Keratinocyte (primary cell): ENCODE results near the gene NSF. TPM values are rescaled to one million over a fixed set of nuclear protein-coding genes. Genes with fewer than 3 reads are reported as not detected.

ENCODE experiments used
- DNase-seq: peaks from one replicate; pipeline ENCODE4 v3.0.0-alpha.2; 2011; ENCODE audit warnings: low read depth, missing footprints, low spot score
- FAIRE-seq: peaks from 2 replicates; lab custom pipeline; 2011; peaks lifted over from hg19 to GRCh38; lab: Jason Lieb, UNC
- H2AFZ ChIP-seq: 2 replicates; pipeline ENCODE4 v1.6.0; 2012; ENCODE audit warnings: low read length, control low read depth, inconsistent platforms; ENCODE audit not compliant: control insufficient read depth
- H3K27ac ChIP-seq: 2 replicates; pipeline ENCODE4 v1.5.1; 2011; ENCODE audit warnings: low read length; ENCODE audit not compliant: control insufficient read depth, insufficient read depth
- H3K27me3 ChIP-seq: 3 replicates; pipeline ENCODE4 v1.6.0; 2011; ENCODE audit warnings: low read length; ENCODE audit not compliant: control insufficient read depth, insufficient read depth; ENCODE audit errors: extremely low read depth
- H3K36me3 ChIP-seq, 2 experiments: 2 replicates in 1 of 2; 3 replicates in 1 of 2; pipeline ENCODE4 v1.5.1; 2011; ENCODE audit warnings: low read length in 2 of 2, mild to moderate bottlenecking in 1 of 2; ENCODE audit not compliant: control insufficient read depth in 2 of 2, insufficient read depth in 2 of 2; ENCODE audit errors: extremely low read depth in 1 of 2
- H3K4me1 ChIP-seq: 3 replicates; pipeline ENCODE4 v1.5.1; 2011; ENCODE audit warnings: low read length; ENCODE audit not compliant: control insufficient read depth, insufficient read depth; ENCODE audit errors: extremely low read depth
- H3K4me2 ChIP-seq: 3 replicates; pipeline ENCODE4 v1.6.0; 2011; ENCODE audit warnings: low read depth, low read length; ENCODE audit not compliant: control insufficient read depth, insufficient read depth; ENCODE audit errors: extremely low read depth
- H3K4me3 ChIP-seq, 3 experiments: fragments of 200-600 bp in 1 of 3; sonication (generic) in 1 of 3; 2 replicates in 2 of 3; 3 replicates in 1 of 3; pipeline ENCODE4 v1.5.1; 2011 to 2016; ENCODE audit warnings: low read length in 3 of 3, mild to moderate bottlenecking in 3 of 3, control low read depth in 2 of 3, inconsistent platforms in 1 of 3, low read depth in 1 of 3, mixed read lengths in 1 of 3, mixed run types in 1 of 3, moderate library complexity in 1 of 3; ENCODE audit not compliant: control insufficient read depth in 2 of 3, insufficient read depth in 2 of 3; ENCODE audit errors: extremely low read depth in 1 of 3
- H3K79me2 ChIP-seq: 2 replicates; pipeline ENCODE4 v1.6.0; 2012; ENCODE audit warnings: low read length; ENCODE audit not compliant: control insufficient read depth, insufficient read depth
- H3K9ac ChIP-seq: 3 replicates; pipeline ENCODE4 v1.6.0; 2011; ENCODE audit warnings: low read length; ENCODE audit not compliant: control insufficient read depth, insufficient read depth; ENCODE audit errors: extremely low read depth
- H3K9me1 ChIP-seq: 3 replicates; pipeline ENCODE4 v1.6.0; 2011; ENCODE audit warnings: low read length; ENCODE audit not compliant: control insufficient read depth, insufficient read depth; ENCODE audit errors: extremely low read depth
- H3K9me3 ChIP-seq: 2 replicates; pipeline ENCODE4 v1.5.1; 2012; ENCODE audit warnings: low read depth, low read length; ENCODE audit not compliant: control insufficient read depth
- H4K20me1 ChIP-seq: 3 replicates; pipeline ENCODE4 v1.6.0; 2011; ENCODE audit warnings: low read length; ENCODE audit not compliant: control insufficient read depth, insufficient read depth; ENCODE audit errors: extremely low read depth
- CTCF ChIP-seq, 3 experiments: IDR thresholded peaks in 1 of 3; conservative IDR thresholded peaks in 1 of 3; optimal IDR thresholded peaks in 1 of 3; 2 replicates in 2 of 3; 3 replicates in 1 of 3; pipeline versions ENCODE3 to v1.5.1; 2011; ENCODE audit warnings: low read length in 3 of 3, mild to moderate bottlenecking in 3 of 3, moderate library complexity in 2 of 3, control low read depth in 1 of 3, inconsistent platforms in 1 of 3; ENCODE audit not compliant: insufficient read depth in 2 of 3; ENCODE audit errors: extremely low read depth in 1 of 3
- EZH2 ChIP-seq: IDR thresholded peaks from one replicate; pipeline ENCODE4 v1.6.1; 2012; ENCODE audit warnings: inconsistent platforms, mild to moderate bottlenecking, low read length, moderate library complexity
- dilution Hi-C: fragments of 300-500 bp; cut with MboI; formaldehyde crosslinking; loops from one replicate; pipeline ENCODE4 v1.7.0; 2020; ENCODE audit warnings: low sequenced_read_pairs; ENCODE audit not compliant: extremely low pct_ligation_motif_present
- polyA plus RNA-seq, 5 experiments: library from polyadenylated mRNA; depleted of rRNA in 3 of 5; stranded (reverse) in 3 of 5; stranded (forward) in 1 of 5; unstranded in 1 of 5; fragments of >200 nt; gene quantifications; 1 replicate in 1 of 5; 2 replicates in 3 of 5; 3 replicates in 1 of 5; pipeline versions ENCODE4 v1.2.1 to v1.2.3, GENCODE V29; 2011 to 2012; ENCODE audit warnings: missing spikeins in 2 of 5, low read depth in 1 of 5, low replicate concordance in 1 of 5

The NSF gene
- polyA plus RNA-seq, 1 donor (not counting 4 experiments of a cell fraction or from before 2014, with no cell fraction given) = 32.3 TPM

GRCh38 chr17:46717999-46718398 is 127.5 kb downstream of the NSF start:
- H3K27me3 ChIP-seq = no peaks in the 10 kb centered on the region
- no peaks in the 10 kb centered on the region for H3K9me1 ChIP-seq
- FAIRE-seq (no peak), DNase-seq (no peak)
- dilution Hi-C loops = no loop called here
- peaks cover 15% of the 10 kb centered on the region for H3K4me1 ChIP-seq
- H4K20me1 ChIP-seq = no peaks in the 10 kb centered on the region
- no peaks in the 10 kb centered on the region for H3K9me3 ChIP-seq
- H3K4me2 ChIP-seq = no peak overlapping the region
- H3K27ac ChIP-seq = no peak overlapping the region
- H3K9ac ChIP-seq = no peak overlapping the region
- no peak for TF ChIP-seq EZH2
- TF ChIP-seq CTCF (optimal IDR thresholded peaks at IDR 0.05 in 1 of 3, IDR thresholded peaks at IDR 0.05 in 1 of 3, conservative IDR thresholded peaks at IDR 0.05 in 1 of 3; ENCODE audit: extremely low read depth in 1 of 3, insufficient read depth in 2 of 3, low read length in 3 of 3) = no peak
- H3K4me3 ChIP-seq = no peak overlapping the region
- no peaks in the 10 kb centered on the region for H3K79me2 ChIP-seq
- peaks cover 3 to 5% of the 10 kb centered on the region in 2 experiments for H3K36me3 ChIP-seq
- H2AFZ ChIP-seq = no peak overlapping the region

GRCh38 chr17:46719891-46720290 is 129.4 kb downstream of the NSF start:
- H4K20me1 ChIP-seq = no peaks in the 10 kb centered on the region
- no peak overlapping the region for H3K4me2 ChIP-seq
- H3K36me3 ChIP-seq = peaks cover 3 to 4% of the 10 kb centered on the region in 2 experiments
- no peak overlapping the region for H3K4me3 ChIP-seq
- no peak overlapping the region for H3K27ac ChIP-seq
- H3K9me3 ChIP-seq = no peaks in the 10 kb centered on the region
- no peaks in the 10 kb centered on the region for H3K27me3 ChIP-seq
- DNase-seq (no peak), FAIRE-seq (no peak)
- no peaks in the 10 kb centered on the region for H3K79me2 ChIP-seq
- no peak overlapping the region for H2AFZ ChIP-seq
- no peak overlapping the region for H3K9ac ChIP-seq
- no peak for TF ChIP-seq CTCF (optimal IDR thresholded peaks at IDR 0.05 in 1 of 3, IDR thresholded peaks at IDR 0.05 in 1 of 3, conservative IDR thresholded peaks at IDR 0.05 in 1 of 3; ENCODE audit: extremely low read depth in 1 of 3, insufficient read depth in 2 of 3, low read length in 3 of 3)
- no peak for TF ChIP-seq EZH2
- H3K4me1 ChIP-seq = peaks cover 31% of the 10 kb centered on the region
- dilution Hi-C loops = no loop called here
- no peaks in the 10 kb centered on the region for H3K9me1 ChIP-seq
